Measurements from ENCODE around the gene GPRASP3.

- no peak for TF ChIP-seq EP300 (conservative IDR thresholded peaks at IDR 0.05; ENCODE audit: poor library complexity, severe bottlenecking)
- no peak for TF ChIP-seq CTCF (IDR thresholded peaks at IDR 0.05; ENCODE audit: poor library complexity, severe bottlenecking)
Measured at GRCh38 chrX:102765809-102766208, 45.3 kb downstream of the GPRASP3 start.

All from neural cell (in vitro differentiated cells).